ENCODE measurements around the gene MRPL9. TPM values are rescaled to one million over a fixed set of nuclear protein-coding genes. Genes with fewer than 3 reads are reported as not detected.
A peak's percentile ranks its signal among the peaks of the same experiment; 100 is the strongest.

MRPL9 gene
- total RNA-seq: 63.9 TPM

GRCh38 chr1:151762941-151763921 is at the start of gene MRPL9:
Gene MRPL9 (minus strand): TSS chr1:151763496. CDS start chr1:151763479, 17 bp downstream.
- peak; percentile 65 for DNase-seq

GRCh38 chr1:151811181-151811580 is 47.9 kb upstream of the MRPL9 start:
- no peak for DNase-seq

DNA sequence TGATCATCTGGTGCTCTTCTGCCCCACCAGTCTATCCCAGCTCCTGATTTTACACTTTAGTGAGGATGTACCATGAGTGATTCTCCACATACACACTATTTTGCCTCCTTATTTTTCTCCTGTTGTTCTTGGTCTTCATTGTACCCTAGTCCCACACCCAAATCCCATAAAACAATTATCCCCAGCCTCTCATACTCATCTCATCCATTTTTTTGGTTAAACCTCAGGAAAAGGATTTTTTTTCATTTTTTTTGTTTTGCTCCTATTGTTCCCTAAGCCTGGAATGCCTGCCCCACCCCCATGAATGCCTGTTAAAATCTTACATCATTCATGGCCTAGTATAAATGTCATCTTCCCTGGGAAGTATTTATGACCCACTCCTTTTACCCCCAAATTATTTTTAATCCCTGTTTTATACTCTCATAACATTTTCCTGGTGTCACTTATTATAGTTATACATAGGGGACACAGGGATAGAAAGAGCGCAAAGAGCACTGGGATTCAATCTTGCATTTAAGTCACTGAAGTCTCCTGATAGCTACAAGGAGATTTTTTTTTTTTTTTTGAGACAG is 46.8 kb upstream of the MRPL9 start:
- DNase-seq: no peak

GRCh38 chr1:151809290-151809984 is 46.1 kb upstream of the MRPL9 start:
- no peak for DNase-seq

DNA sequence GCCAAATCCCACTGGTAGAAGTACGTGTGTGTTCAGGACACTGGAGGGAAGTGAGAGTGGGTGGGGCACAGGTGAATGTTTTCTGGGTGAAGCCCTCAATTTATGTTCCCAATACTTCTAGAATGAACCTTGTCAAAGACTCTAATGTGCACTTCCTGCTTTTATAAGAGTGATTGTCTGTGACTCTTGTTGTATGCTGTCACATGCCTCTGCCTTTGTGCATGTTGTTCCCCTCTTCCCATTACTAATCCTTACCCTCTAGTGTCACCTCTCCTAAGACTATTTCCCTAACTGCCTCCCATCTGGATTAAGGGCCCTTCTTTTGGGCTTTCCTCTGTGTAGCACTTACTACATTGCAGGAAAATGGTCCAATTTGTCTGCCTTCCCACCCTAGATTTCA is 44.5 kb upstream of the MRPL9 start:
- DNase-seq: no peak

- DNase-seq: no peak
These were observed 43.8 kb upstream of the MRPL9 start for GRCh38 chr1:151807131-151807530.

DNA sequence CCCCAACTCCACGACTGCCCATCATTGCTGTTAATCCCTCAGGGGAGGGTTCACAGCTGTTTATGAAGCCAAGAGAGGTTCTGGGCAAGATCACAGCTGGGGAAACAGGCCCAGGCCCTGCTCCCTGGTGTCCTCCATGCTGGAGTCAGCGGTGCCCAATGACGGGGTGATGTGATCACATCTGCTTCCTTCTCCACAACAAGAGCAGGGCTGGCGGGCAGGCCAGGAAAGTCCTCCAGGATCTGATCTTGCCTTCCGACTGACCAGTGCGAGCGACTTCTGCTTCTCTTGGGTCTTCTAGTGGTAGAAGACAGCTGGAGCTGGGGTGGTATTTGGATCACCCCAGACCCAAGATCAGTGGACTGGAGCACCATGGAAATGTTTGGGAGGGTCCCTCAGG is 42.9 kb upstream of the MRPL9 start:
- no peak for DNase-seq

DNA sequence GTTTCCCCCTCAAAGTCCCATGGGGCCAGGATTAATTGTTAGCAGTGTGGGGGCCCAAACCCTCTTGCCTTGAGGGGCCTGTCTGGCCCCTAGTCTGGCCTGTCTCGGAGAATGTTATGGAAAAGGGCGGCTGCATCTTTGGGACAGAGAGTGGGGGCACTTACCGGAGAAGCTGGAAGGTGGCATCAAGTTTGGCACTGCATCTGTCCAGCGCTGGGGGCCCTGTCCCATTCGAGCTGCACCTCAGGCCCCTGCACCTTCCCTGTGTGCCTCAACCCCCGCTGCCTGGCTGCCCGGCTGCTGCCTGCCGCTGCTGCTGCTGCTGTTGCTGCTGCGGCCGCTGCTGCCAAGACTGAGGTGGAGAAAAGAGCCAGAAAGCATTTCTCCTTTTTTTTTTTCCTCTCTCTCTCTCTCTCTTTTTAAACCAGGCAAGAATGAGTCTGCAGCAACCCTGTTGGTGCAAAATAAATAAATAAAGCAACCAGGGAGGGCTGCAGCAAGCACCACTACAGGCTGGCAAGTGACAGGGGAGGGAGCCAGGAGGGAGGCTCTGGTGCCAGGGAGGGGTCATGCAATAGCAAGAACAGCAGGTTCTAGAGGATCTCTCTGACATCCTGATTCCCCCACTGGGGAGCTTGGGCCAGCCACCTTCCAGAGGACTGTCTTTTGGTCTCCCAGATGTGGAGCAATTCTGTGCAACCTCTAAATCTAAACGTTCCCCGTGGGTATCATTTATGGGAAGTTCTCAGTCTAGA is 41.9 kb upstream of the MRPL9 start, which contains the start of gene LINGO4:
TSS of gene LINGO4 (minus strand) at position 354 of the 755 bp plus-strand sequence. CDS start 2,715 bp downstream, outside the sequence.
- DNase-seq: no peak

DNA sequence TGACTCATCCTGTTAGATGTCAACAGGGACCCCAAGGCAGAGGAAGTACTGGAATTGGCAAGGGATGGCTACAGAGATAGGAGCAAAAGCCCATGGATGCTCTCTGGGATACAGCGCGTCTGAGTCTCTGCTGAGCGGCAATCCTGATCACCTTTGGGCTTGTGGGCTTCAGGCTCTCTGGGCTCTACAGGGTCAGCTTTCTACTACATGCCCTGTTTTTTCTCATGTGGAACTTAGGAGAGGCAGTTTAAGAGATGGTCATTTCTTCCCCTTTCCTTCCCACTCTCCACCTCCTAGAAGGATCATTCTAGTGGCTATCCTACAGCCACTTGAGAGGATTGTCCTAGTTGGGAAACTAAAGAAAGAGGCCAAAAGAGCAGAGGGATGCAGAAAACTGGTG is 40.6 kb upstream of the MRPL9 start:
- DNase-seq: no peak

GRCh38 chr1:151803164-151803563 is 39.9 kb upstream of the MRPL9 start:
- no peak for DNase-seq

DNA sequence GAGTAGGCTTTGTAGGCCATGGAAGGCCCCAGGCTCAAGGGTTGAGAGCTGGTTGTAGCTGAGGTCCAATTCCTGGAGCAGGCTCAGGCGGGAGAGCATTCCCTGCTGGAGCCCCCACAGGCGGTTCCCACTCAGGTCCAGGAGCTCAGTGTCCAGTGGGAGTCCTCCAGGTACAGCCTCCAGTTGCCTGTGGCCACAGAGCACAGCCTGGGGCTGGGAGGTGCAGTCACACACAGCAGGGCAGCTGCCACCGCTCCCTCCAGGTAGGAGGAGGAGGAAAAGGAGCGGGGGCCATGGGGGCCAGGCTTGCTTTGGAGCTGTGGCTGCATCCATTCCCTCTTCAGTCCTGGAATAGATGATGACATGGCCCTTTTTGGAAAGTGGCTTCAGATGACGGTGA is 39.1 kb upstream of the MRPL9 start:
- no peak for DNase-seq

DNA sequence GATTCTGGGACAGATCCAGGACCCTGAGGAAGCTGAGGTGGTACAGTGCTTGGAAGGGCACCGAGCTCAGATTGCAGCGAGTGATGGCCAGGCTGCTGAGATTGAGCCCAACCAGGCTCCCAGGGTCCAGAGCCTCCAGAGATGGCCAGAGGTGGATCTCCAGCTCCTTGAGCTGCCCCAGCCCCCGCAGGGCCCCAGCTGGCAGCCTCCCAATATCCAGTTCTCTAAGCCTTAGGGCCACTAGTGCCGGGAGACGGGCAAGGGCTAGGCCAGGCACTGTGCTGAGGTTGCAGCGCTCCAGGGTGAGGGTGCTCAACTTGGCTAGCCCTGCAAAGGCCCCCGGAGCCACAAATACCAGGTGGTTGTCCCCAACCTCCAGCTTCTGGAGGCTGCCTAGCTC is 38.5 kb upstream of the MRPL9 start:
- DNase-seq: no peak

DNA sequence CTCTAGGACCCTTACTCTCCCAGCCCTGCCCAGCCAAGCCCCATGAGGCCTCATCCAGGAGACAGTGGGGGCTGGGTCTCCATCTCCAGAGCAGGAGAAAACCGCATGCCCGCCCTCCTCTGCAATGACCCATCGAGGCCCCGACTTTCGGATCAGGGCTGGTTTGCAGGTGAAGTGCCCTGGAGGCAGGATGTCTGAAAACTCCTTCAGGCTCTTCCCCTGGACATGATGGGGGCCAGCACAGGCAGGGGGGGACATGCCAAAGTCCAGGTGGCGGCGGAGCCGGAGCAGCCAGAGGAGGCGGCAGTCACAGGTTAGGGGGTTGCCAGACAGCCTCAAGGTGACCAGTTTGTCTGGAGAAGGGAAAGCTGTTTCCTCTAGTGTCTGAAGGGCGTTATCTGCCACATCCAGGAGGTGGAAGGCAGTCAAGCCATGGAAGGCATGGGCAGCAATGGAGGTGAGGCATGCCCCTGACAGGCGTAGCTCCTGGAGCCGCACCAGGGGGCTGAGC is 38.1 kb upstream of the MRPL9 start:
- DNase-seq: no peak

DNA sequence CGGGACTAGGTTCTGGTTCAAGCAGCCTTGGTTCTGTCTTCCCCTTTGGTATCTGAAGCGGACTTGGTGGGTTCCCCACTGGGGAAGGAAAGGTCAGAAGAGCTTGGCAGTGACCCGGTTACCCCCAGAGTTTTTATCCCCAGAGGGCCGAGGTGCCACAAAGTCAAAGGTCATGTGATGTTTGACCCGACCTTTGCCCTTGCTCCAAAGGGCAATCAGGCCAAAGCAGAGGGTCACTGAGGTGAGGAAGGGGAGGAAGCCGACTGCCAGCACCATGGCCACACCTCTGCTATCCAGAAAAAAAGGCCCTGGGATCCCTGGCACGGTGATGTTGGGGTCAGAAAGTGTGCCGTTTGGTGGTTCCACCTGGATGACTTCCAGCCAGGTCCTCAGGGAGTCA is 37.5 kb upstream of the MRPL9 start:
- DNase-seq: no peak

GRCh38 chr1:151799179-151800022 is 36.1 kb upstream of the MRPL9 start:
- no peak for DNase-seq

DNA sequence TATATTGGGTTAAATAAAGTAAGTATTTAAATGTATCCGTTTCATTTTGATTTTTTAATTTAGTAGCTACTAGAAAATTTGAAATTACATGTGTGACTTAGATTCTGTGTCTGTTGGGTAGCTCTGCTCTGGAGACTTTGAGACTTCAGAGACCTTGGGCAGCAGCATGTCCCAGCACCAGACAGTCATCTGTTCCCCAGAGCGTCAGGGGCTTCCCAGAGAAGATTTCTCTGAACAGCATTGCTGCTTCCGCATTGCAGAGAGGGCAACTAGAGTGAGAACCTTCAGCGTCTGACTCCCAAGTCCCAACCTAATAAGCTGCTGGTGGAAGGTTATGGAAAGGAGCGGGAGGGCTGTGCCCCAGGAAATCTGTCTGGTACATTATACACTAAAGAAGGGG is 35.3 kb upstream of the MRPL9 start:
- DNase-seq: no peak

GRCh38 chr1:151790940-151791651 is 27.8 kb upstream of the MRPL9 start:
- DNase-seq: no peak

DNA sequence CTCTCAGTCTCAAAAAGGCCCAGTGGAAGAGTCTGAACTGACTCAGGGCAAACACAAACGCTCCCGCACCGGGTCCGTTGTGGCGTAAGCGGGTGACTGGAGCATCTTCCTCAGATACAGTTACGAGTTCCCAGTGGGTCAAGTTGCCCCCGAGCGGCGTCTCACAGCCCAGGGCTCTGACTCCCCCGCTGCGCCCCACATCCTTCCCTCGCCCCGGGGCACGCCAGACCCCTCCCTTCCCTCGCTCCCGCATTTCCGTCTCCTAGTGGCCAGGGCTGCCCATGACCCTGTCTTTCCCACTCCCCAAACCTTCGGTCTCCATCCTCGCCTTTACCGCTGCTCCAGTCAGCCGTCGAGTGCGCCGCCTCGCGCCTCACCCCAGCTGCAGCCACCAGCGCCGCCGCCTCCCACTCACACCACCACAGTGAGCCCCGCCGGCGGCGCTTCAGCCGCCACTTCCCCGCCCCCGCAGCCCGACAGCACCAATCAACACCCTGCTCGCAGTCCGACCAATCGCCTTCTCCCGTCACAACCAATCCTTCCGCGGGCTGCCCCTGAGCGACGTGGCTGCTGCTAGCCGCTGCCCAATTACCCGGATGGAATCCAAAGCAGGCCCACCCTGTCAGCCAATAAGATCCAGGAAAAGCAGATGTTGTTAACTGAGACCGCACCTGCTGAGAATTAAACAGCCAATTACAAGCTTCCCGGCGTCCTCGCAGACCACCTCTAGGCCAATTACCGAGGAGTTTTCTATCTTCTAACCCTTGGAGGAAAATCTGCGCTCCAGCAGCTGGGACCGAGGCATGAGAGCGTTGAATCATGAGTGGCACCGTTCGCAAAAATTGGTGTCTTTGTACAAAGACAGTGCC is 27.0 kb upstream of the MRPL9 start, which contains the start of gene TDRKH:
TSS of gene TDRKH (minus strand) at position 430 of the 869 bp plus-strand sequence. CDS start 7,478 bp downstream, outside the sequence.
- DNase-seq: peak; percentile 98

DNA sequence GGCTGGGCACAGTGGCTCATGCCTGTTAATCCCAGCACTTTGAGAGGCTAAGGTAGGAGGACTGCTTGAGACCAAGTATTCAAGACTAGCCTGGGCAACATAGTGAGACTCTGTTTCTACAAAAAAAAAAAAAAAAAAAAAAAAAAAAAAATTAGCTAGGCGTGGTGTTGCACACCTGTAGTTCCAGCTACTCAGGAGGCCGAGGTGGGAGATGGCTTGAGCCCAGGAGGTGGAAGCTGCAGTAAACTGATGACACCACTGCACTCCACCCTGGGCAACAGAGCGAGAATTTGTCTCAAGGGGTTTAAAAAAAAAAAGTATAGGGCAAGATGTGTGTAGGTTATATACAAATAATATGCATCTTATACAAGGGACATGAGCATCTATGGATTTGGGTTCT is 24.4 kb upstream of the MRPL9 start:
- DNase-seq: no peak
